MCF 10A (cell line): ENCODE results near the gene CALR3. TPM values are rescaled to one million over a fixed set of nuclear protein-coding genes. Genes with fewer than 3 reads are reported as not detected.
"Not testable (repeated sequence)": the region's sequence is repeated elsewhere in the genome, so short reads cannot be mapped to it uniquely, and the experiment has no call there.

Source experiments
- BruUV-seq: library from RNA; stranded (reverse); fragments of 400-500 nt; replicated peaks from 2 replicates; lab custom pipeline; 2021; lab: Mats Ljungman, UMichigan
- CTCF ChIA-PET: fragments of 300-600 bp; sonication (Branson Sonifier 250); formaldehyde crosslinking; extraction: SDS; loops from one replicate; lab custom pipeline; 2021; ENCODE audit warnings: antibody characterized with exemption, inconsistent platforms; lab: Yijun Ruan, JAX
- POLR2A ChIA-PET: fragments of 300-600, 350-650 bp; sonication (Branson Sonifier 250); formaldehyde crosslinking; extraction: SDS; loops from one replicate; lab custom pipeline; 2020; ENCODE audit warnings: antibody characterized with exemption, inconsistent platforms; lab: Yijun Ruan, JAX
- DNase-seq: peaks from one replicate; pipeline ENCODE4 v3.0.0-alpha.2; 2018; ENCODE audit not compliant: unreplicated experiment
- H3K27ac Mint-ChIP-seq: one replicate; pipeline ENCODE4 v1.8.0; 2022; ENCODE audit warnings: mild to moderate bottlenecking, low read depth, mixed read lengths; ENCODE audit not compliant: unreplicated experiment
- H3K27me3 Mint-ChIP-seq: one replicate; pipeline ENCODE4 v1.8.0; 2022; ENCODE audit warnings: mixed read lengths; ENCODE audit not compliant: insufficient read depth, unreplicated experiment
- H3K36me3 Mint-ChIP-seq: one replicate; pipeline ENCODE4 v1.8.0; 2022; ENCODE audit warnings: mild to moderate bottlenecking, moderate library complexity, mixed read lengths; ENCODE audit not compliant: insufficient read depth, unreplicated experiment
- H3K4me1 Mint-ChIP-seq: one replicate; pipeline ENCODE4 v1.8.0; 2022; ENCODE audit warnings: mixed read lengths; ENCODE audit not compliant: insufficient read depth, unreplicated experiment
- H3K4me3 Mint-ChIP-seq: one replicate; pipeline ENCODE4 v1.8.0; 2022; ENCODE audit warnings: mild to moderate bottlenecking, moderate library complexity, mixed read lengths; ENCODE audit not compliant: unreplicated experiment
- H3K9me3 Mint-ChIP-seq: one replicate; pipeline ENCODE4 v1.8.0; 2022; ENCODE audit warnings: mixed read lengths; ENCODE audit not compliant: unreplicated experiment
- CTCF ChIP-seq: fragments of 200-600 bp; IDR thresholded peaks from one replicate; pipeline ENCODE4 v1.8.0; 2022; ENCODE audit warnings: antibody characterized with exemption, mild to moderate bottlenecking; ENCODE audit not compliant: unreplicated experiment
- intact Hi-C: fragments of 100-400 bp; cut with micrococcal nuclease; formaldehyde crosslinking; loops from 2 replicates; pipeline ENCODE4 v1.14.1; 2022
- total RNA-seq: library from RNA; stranded (reverse); gene quantifications from 2 replicates; pipeline ENCODE4 v1.2.3, GENCODE V29; 2022

Gene CALR3
- total RNA-seq, 1 experiment from 2014 or later = not detected

GRCh38 chr19:16504271-16504670 is 8.3 kb upstream of the CALR3 start:
- POLR2A ChIA-PET = interaction anchor here (0.7 kb wide), 1 partner anchor 44 kb away, joined by 3 read pairs; no protein-coding TSS in a partner anchor
- Mint-ChIP-seq H3K27ac (no peak overlapping the region), H3K4me3 (no peak overlapping the region), H3K4me1 (no peaks in the 10 kb centered on the region), H3K36me3 (peaks cover 69% of the 10 kb centered on the region), H3K9me3 (no peaks in the 10 kb centered on the region), H3K27me3 (no peaks in the 10 kb centered on the region)
- intact Hi-C loops = no loop called here
- TF ChIP-seq CTCF = no peak
- CTCF ChIA-PET = interaction anchor here (0.6 to 1.1 kb wide), 2 partner anchors 9 to 18 kb away, joined by 3 to 4 read pairs; no protein-coding TSS in a partner anchor
- BruUV-seq = no TSS peak
- no peak for DNase-seq

GRCh38 chr19:16497837-16498236 is 1.9 kb upstream of the CALR3 start:
- Mint-ChIP-seq H3K27ac (peak overlapping the region; percentile 98), H3K27me3 (no peaks in the 10 kb centered on the region), H3K4me3 (peak overlapping the region; percentile 100), H3K4me1 (no peaks in the 10 kb centered on the region), H3K9me3 (no peaks in the 10 kb centered on the region), H3K36me3 (peaks cover 27% of the 10 kb centered on the region)
- no TSS peak for BruUV-seq
- no peak for DNase-seq
- ChIA-PET CTCF (interaction anchor here (0.6 kb wide), 1 partner anchor 34 kb away, joined by 4 read pairs; no protein-coding TSS in a partner anchor), POLR2A (interaction anchor here (1.4 kb wide), 1 partner anchor 12 kb away, joined by 3 read pairs; no protein-coding TSS in a partner anchor)
- intact Hi-C loops = no loop called here
- TF ChIP-seq CTCF = no peak

GRCh38 chr19:16497042-16497441 is 1.1 kb upstream of the CALR3 start:
- H3K4me3 Mint-ChIP-seq = peak overlapping the region; percentile 100
- no peaks in the 10 kb centered on the region for H3K9me3 Mint-ChIP-seq
- H3K27me3 Mint-ChIP-seq = no peaks in the 10 kb centered on the region
- ChIA-PET CTCF (interaction anchor here (0.9 kb wide), 1 partner anchor 386 kb away, joined by 3 read pairs; no protein-coding TSS in a partner anchor), POLR2A (interaction anchor here (0.5 to 1.8 kb wide), 8 partner anchors 8 to 188 kb away, joined by 3 to 10 read pairs (median 4); no protein-coding TSS in a partner anchor)
- TF ChIP-seq CTCF = no peak
- H3K27ac Mint-ChIP-seq = peak overlapping the region; percentile 98
- no peaks in the 10 kb centered on the region for H3K4me1 Mint-ChIP-seq
- DNase-seq = peak; percentile 24
- peaks cover 19% of the 10 kb centered on the region for H3K36me3 Mint-ChIP-seq
- intact Hi-C loops = no loop called here
- BruUV-seq = no TSS peak

GRCh38 chr19:16496613-16496983 is 631 bp upstream of the CALR3 start:
- CTCF ChIA-PET = interaction anchor here (0.6 to 0.9 kb wide), 2 partner anchors 26 to 386 kb away, joined by 3 read pairs; no protein-coding TSS in a partner anchor
- no peaks in the 10 kb centered on the region for H3K27me3 Mint-ChIP-seq
- POLR2A ChIA-PET = interaction anchor here (0.5 to 1.8 kb wide), 10 partner anchors 9 to 188 kb away, joined by 3 to 10 read pairs (median 4); no protein-coding TSS in a partner anchor
- H3K27ac Mint-ChIP-seq = peak overlapping the region; percentile 98
- no peak for TF ChIP-seq CTCF
- no peaks in the 10 kb centered on the region for H3K9me3 Mint-ChIP-seq
- BruUV-seq = TSS peak; percentile 44
- H3K4me1 Mint-ChIP-seq = no peaks in the 10 kb centered on the region
- intact Hi-C loops = no loop called here
- peak overlapping the region; percentile 100 for H3K4me3 Mint-ChIP-seq
- H3K36me3 Mint-ChIP-seq = peaks cover 14% of the 10 kb centered on the region
- peak; percentile 56 for DNase-seq

GRCh38 chr19:16486476-16486875 is 9.5 kb downstream of the CALR3 start:
- BruUV-seq, CTCF ChIA-PET, H3K9me3 Mint-ChIP-seq, H3K4me1 Mint-ChIP-seq, H3K4me3 Mint-ChIP-seq, DNase-seq, H3K27me3 Mint-ChIP-seq, intact Hi-C loops, H3K36me3 Mint-ChIP-seq, H3K27ac Mint-ChIP-seq: not testable (repeated sequence)
- POLR2A ChIA-PET = interaction anchor here (1.8 kb wide), 1 partner anchor 14 kb away, joined by 4 read pairs; no protein-coding TSS in a partner anchor
